Uterus (tissue), 4 donors: ENCODE data around the gene LYZL2. TPM values are rescaled to one million over a fixed set of nuclear protein-coding genes. Genes with fewer than 3 reads are reported as not detected.
"Not testable (repeated sequence)": the region's sequence is repeated elsewhere in the genome, so short reads cannot be mapped to it uniquely, and the experiment has no call there.

Experiments used
- DNase-seq, 2 donors: peaks; one replicate each; pipeline ENCODE4 v3.0.0-alpha.2; 2019 to 2020
- H3K27ac ChIP-seq, 2 donors: fragments of 200-600 bp; sonication (generic); 1 replicate in 1 of 2; 2 replicates in 1 of 2; pipeline ENCODE4 v1.5.1; 2016 to 2018
- H3K27me3 ChIP-seq, 2 donors: fragments of 200-600 bp; sonication (generic); one replicate each; pipeline ENCODE4 v1.5.1; 2018 to 2019; ENCODE audit warnings: control low read depth in 1 of 2
- H3K36me3 ChIP-seq, 2 donors: fragments of 200-600 bp; sonication (generic); one replicate each; pipeline ENCODE4 v1.5.1; 2019; ENCODE audit warnings: control low read depth in 1 of 2
- H3K4me1 ChIP-seq, 2 donors: fragments of 200-600 bp; sonication (generic); one replicate each; pipeline ENCODE4 v1.5.1; 2018 to 2019; ENCODE audit warnings: control low read depth in 1 of 2
- H3K4me3 ChIP-seq, 2 donors: fragments of 200-600 bp; sonication (generic); 1 replicate in 1 of 2; 2 replicates in 1 of 2; pipeline ENCODE4 v1.5.1; 2018 to 2019; ENCODE audit warnings: mild to moderate bottlenecking in 1 of 2
- H3K9me3 ChIP-seq, 2 donors: fragments of 200-600 bp; sonication (generic); one replicate each; pipeline ENCODE4 v1.5.1; 2019; ENCODE audit warnings: control low read depth in 1 of 2
- CTCF ChIP-seq, 4 experiments: fragments of 200-600 bp in 2 of 4; fragments of 450-650 bp in 2 of 4; sonication (generic) in 2 of 4; IDR thresholded peaks; one replicate each; pipeline ENCODE4 v1.5.1; 2016 to 2019; ENCODE audit warnings: antibody characterized with exemption in 4 of 4, mild to moderate bottlenecking in 2 of 4, moderate library complexity in 1 of 4
- POLR2A ChIP-seq, 2 donors: fragments of 450-650 bp; IDR thresholded peaks; one replicate each; pipeline ENCODE4 v1.6.1; 2016; ENCODE audit warnings: antibody characterized with exemption in 2 of 2, mild to moderate bottlenecking in 1 of 2, moderate library complexity in 1 of 2
- intact Hi-C: fragments of 100-400 bp; cut with DNase I; formaldehyde crosslinking; loops from one replicate; pipeline ENCODE4 v1.15.1; 2023; ENCODE audit warnings: low total_unique reads
- total RNA-seq, 4 donors: library from RNA; depleted of rRNA in 3 of 4; stranded (reverse); fragments of >200 nt in 3 of 4; gene quantifications; one replicate each; pipeline versions ENCODE4 v1.1.0 to v1.2.4, GENCODE V29; 2014 to 2023
- donor health status: DM: yes; HTN: yes; CAD: no.

The LYZL2 gene
- total RNA-seq, 4 donors from 2014 or later: not detected

- DNase-seq: no peak
- no peak overlapping the region for H3K27ac ChIP-seq
- no peaks in the 10 kb centered on the region for H3K9me3 ChIP-seq
- no peaks in the 10 kb centered on the region for H3K4me1 ChIP-seq
- H3K4me3 ChIP-seq: no peak overlapping the region
- TF ChIP-seq CTCF (IDR thresholded peaks at IDR 0.05): no peak
- no peak for TF ChIP-seq POLR2A (IDR thresholded peaks at IDR 0.05)
- H3K27me3 ChIP-seq: no peaks in the 10 kb centered on the region
- H3K36me3 ChIP-seq: no peaks in the 10 kb centered on the region
- intact Hi-C loops: no loop called here
These were observed 17.5 kb upstream of the LYZL2 start for GRCh38 chr10:30647089-30647488.

DNA sequence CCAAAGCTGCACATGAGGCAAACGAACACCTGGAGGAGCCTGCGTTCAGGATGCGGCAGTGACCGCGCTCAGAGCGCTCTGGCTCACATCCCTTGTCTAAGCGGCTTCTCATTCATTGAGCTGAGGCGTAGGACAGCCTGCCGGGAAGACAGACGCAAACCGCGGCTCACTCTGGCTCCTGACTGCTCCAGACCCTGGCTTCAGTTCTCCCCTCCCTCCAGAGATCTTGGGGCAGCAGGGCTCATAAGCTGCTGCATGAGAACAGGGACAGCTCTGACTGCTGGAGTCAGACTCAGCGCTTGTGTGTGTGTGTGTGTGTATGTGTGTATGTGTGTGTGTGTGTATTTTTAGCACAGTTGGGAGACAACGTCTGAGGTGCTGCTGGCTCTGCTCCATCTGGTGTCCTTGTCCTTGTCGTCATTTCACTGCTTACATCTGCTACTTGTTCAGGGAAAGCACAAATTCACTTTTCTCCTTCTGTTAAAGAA lies 15.8 kb upstream of the LYZL2 start:
- Histone ChIP-seq H3K4me1 (no peaks in the 10 kb centered on the region), H3K36me3 (no peaks in the 10 kb centered on the region), H3K4me3 (no peak overlapping the region), H3K27me3 (no peaks in the 10 kb centered on the region), H3K27ac (no peak overlapping the region), H3K9me3 (no peaks in the 10 kb centered on the region)
- TF ChIP-seq CTCF (IDR thresholded peaks at IDR 0.05): no peak
- no peak for TF ChIP-seq POLR2A (IDR thresholded peaks at IDR 0.05)
- no peak for DNase-seq
- intact Hi-C loops: no loop called here

DNA sequence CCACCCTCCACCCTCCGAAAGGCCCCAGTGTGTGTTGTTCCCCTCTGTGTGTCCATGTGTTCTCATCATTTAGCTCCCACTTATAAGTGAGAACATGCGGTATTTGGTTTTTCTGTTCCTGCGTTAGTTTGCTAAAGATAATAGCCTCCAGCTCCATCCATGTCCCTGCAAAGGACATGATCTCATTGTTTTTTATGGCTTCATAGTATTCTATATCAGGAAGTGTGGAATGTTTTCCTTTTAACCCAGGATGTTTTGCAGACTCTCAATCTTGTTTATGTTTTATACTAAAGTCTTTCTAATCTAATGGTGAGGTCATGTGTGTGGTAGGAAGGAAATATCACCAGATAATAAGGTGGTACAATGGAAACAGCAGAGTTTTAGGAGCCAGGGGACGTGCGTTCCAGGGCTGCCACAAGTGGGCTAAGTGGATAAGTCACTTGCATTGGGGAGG lies 14.9 kb upstream of the LYZL2 start:
- DNase-seq, H3K27ac ChIP-seq, H3K4me1 ChIP-seq, intact Hi-C loops, H3K4me3 ChIP-seq, H3K36me3 ChIP-seq, H3K9me3 ChIP-seq, H3K27me3 ChIP-seq: not testable (repeated sequence)

DNA sequence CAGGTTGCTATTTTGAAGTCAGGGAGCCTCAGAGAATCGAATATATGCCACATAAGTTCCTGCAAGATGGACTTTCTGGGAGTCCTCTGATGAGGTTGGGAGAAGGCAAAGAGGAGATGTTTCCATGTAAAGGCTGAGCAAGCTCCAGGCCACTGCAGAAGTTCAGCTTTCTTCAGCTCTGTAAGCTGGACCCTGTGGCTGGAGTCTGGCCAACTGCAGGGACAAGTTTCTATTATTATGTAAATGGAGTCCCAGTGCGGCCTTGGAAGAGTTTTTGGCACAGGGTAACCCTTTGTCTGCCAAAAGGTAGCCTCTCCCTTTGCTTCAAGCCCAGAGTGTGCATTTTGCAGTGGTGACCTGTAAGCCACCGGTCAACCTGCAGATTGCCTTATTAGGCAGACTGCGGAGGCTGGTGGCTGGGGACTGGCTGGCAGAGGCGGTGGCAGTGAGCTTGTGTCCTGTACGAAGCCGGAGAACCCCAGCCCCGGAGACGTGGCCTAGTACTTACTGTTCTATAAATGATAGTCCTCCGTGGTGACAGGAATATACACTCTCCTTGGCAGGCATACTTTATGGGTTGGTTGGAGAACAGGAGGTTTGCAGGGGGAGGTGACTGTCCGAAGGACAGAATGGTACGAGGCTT lies 14.1 kb upstream of the LYZL2 start:
- H3K27ac ChIP-seq, H3K4me3 ChIP-seq, DNase-seq, H3K36me3 ChIP-seq, H3K4me1 ChIP-seq, H3K9me3 ChIP-seq, intact Hi-C loops, H3K27me3 ChIP-seq: not testable (repeated sequence)

DNA sequence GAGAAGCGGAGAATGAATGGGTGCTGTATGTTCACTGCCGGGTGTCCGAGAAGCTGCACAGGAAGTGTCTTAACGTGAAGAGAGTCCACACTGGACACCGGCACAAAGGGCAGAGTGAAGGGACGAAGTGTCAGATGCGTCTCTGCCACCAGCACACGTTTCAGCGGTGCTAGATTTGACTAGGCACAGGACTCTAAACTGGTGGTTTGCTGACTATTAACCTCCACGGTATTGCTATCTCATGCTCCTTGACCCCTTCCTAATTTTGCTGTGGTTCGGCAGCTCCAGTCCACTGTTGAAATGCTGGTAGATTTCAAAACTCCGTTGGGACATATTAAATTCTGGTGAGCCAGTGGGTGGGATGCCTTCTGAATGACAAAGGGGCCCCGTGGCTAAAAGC lies 13.3 kb upstream of the LYZL2 start:
- H3K9me3 ChIP-seq, H3K27me3 ChIP-seq, H3K4me3 ChIP-seq, H3K4me1 ChIP-seq, intact Hi-C loops, H3K27ac ChIP-seq, DNase-seq, H3K36me3 ChIP-seq: not testable (repeated sequence)

DNA sequence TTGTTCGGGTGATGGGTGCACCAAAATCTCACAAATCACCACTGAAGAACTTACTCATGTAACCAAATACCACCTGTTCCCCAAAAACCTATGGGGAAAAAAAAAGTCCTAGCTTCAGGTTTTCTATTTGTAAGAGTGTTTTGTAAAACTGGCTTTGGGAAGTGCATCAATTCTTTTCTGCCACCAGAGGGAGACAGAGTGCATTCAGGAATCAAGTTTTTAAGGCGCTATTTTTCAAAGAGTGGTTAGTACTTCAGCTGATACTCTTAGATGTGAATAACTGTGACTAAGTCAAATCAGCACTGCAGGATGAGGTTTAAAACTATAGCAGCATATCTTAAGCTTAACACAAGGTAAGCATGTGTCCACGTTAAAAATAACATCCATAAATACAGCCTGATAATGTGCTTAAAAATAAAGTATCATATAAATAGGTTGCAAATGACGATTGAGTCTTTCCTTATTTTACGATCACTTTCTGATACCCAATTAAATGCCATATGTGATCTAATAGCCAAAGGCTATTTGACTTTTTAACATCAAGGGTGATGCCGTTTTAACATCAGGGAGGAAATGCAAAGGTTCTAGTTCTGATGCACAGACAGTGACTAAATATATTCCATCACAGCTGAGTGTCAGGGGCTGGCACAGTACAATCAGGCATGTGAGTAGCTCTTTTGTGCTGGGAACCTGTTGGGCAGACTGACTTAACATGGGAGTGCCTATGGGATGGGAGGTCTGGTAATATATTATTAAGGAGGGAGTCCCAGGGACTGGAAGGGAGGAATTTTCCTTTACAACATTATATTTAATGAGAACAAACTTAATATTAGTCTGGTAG lies 10.6 kb upstream of the LYZL2 start:
- H3K9me3 ChIP-seq: no peaks in the 10 kb centered on the region
- H3K4me1 ChIP-seq: no peaks in the 10 kb centered on the region
- no peaks in the 10 kb centered on the region for H3K36me3 ChIP-seq
- no peak overlapping the region for H3K4me3 ChIP-seq
- no peaks in the 10 kb centered on the region for H3K27me3 ChIP-seq
- intact Hi-C loops: no loop called here
- no peak overlapping the region for H3K27ac ChIP-seq
- TF ChIP-seq POLR2A (IDR thresholded peaks at IDR 0.05): no peak
- TF ChIP-seq CTCF (IDR thresholded peaks at IDR 0.05): peak; percentile 74 to 88 (median 78)
- DNase-seq: no peak
